Heart right ventricle (tissue), 16 donors: Measurements from ENCODE around the gene SETBP1. TPM values are rescaled to one million over a fixed set of nuclear protein-coding genes. Genes with fewer than 3 reads are reported as not detected.

Source experiments
- ATAC-seq, 8 donors: fragments of 200-7000 bp; cut with Tn5 transposase; one replicate each; pipeline ENCODE4 v1.9.1; 2020; ENCODE audit warnings: mild to moderate bottlenecking in 8 of 8, moderate library complexity in 8 of 8, moderate number of reproducible peaks in 1 of 8
- DNase-seq, 2 donors: peaks; one replicate each; pipeline ENCODE4 v3.0.0-alpha.2; 2020
- H3K27ac ChIP-seq, 10 donors: fragments of 200-600 bp; sonication (generic) in 2 of 10; one replicate each; pipeline versions ENCODE4 v1.5.0 to v1.8.0; 2020 to 2022; ENCODE audit warnings: mild to moderate bottlenecking in 3 of 10
- H3K27me3 ChIP-seq, 7 donors: fragments of 200-600 bp; one replicate each; pipeline ENCODE4 v1.8.0; 2021 to 2022; ENCODE audit warnings: mild to moderate bottlenecking in 2 of 7
- H3K36me3 ChIP-seq, 9 donors: fragments of 200-600 bp; sonication (generic) in 1 of 9; one replicate each; pipeline versions ENCODE4 v1.5.0 to v1.8.0; 2020 to 2022; ENCODE audit warnings: mild to moderate bottlenecking in 2 of 9
- H3K4me1 ChIP-seq, 9 donors: fragments of 200-600 bp; sonication (generic) in 1 of 9; one replicate each; pipeline versions ENCODE4 v1.5.0 to v1.8.0; 2020 to 2022; ENCODE audit warnings: mild to moderate bottlenecking in 4 of 9
- H3K4me3 ChIP-seq, 10 donors: fragments of 200-600 bp; sonication (generic) in 2 of 10; one replicate each; pipeline versions ENCODE4 v1.5.0 to v1.8.0; 2020 to 2022; ENCODE audit warnings: mild to moderate bottlenecking in 7 of 10, moderate library complexity in 2 of 10
- H3K9me3 ChIP-seq, 11 donors: fragments of 200-600 bp in 10 of 11; sonication (generic) in 2 of 11; one replicate each; pipeline versions ENCODE4 v1.5.0 to v1.8.0; 2013 to 2022; ENCODE audit warnings: mild to moderate bottlenecking in 2 of 11, control low read depth in 1 of 11, moderate library complexity in 1 of 11
- WGBS, 2 donors: extraction: QIAGEN DNeasy Blood & Tissue Kit; methylation state at CpG; one replicate each; pipeline ENCODE4 v1.1.7; 2013; ENCODE audit warnings: inconsistent platforms in 1 of 2; 5-methylcytosine and 5-hydroxymethylcytosine counted together
- intact Hi-C, 10 donors: fragments of 100-400 bp; cut with DNase I; formaldehyde crosslinking; loops; one replicate each; pipeline versions ENCODE4 v1.11.1 to v1.14.2; 2022
- polyA plus RNA-seq, 2 donors: library from polyadenylated mRNA; stranded (reverse); fragments of 200-250 nt; gene quantifications; one replicate each; pipeline ENCODE4 v1.2.3, GENCODE V29; 2013
- total RNA-seq, 10 donors: library from RNA; stranded (reverse); fragmentation: NEBNext Ultra II Directional in 3 of 10; extraction: Animal tissue kit (Norgen Biotek cat#: 25700) in 3 of 10; gene quantifications; one replicate each; pipeline versions ENCODE4 v1.2.1 to v1.2.4, GENCODE V29; 2021 to 2023
- TF ChIP-seq, protein P1 (sequence below), 9 donors: fragments of 200-600 bp; sonication (generic) in 2 of 9; IDR thresholded peaks; one replicate each; pipeline versions ENCODE4 v1.5.0 to v1.8.0; 2021 to 2022; ENCODE audit warnings: antibody characterized with exemption in 9 of 9, mild to moderate bottlenecking in 5 of 9, moderate library complexity in 1 of 9
- donor health status: Arrhythmogenic right ventricular cardiomyopathy.
- donor health status: ischemic (EF 13 %, LVEDD 7.1; RV severe dilation, severe dysfunction).
- donor health status: healthy with polysubstance abuse.
- donor health status: DM: no; HTN: yes; CAD: no.
- donor health status: DM: no; HTN: no; CAD: no.
- donor health status: ischemic (EF 25% LVEDD 6.9; RV normal size, moderate dysfunction).
- donor health status: ischemic (EF 25% LVEDD 5.7; RV mildly dilated, moderate dysfunction).
- donor health status: healthy.
- donor health status: DM: yes; HTN: yes; CAD: no.
- donor health status: Ischemic cardiomyopathy.
- donor health status: ischemic (EF 35%, LVEDD 5.7; RV mildly dilated, moderate dysfunction).
- donor health status: nonischemic (EF 11% LVEDD 7.7; RV severe dilation, severe dysfunction).
- donor health status: DM: yes; HTN: yes; CAD: no.
- donor health status: PGD.
- donor health status: ischemic (EF 29% LVEDD 5.4; RV normal size, mild dysfunction).
- donor health status: nonischemic (EF 23%, LVEDD 6.1; RV moderate dilation, normal function).

SETBP1 gene
- total and polyA plus RNA-seq, 12 donors: 0.71 to 12.2 (median 6.1) TPM

DNA sequence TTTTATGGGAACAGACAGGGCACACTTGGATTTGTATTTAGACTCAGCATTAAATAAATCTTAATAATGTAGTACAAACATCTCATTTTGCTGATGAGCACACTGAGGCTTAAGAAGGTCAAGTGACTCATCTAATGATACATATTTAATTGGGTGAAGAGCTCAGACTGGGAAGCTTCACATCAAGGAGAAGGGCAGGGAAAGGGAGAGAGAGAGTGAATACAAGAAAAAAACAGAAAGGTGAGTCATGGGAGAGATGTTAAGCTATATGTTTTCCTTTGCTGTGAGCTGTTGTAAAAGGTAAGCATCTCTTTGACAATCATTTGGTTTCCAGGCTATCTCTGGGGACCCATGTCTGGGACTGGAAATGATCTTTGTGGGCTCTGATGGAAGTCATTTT lies 277.8 kb downstream of the SETBP1 start:
- peaks cover 0 to 41% (median 24%) of the 10 kb centered on the region in 9 donors for H3K4me1 ChIP-seq
- intact Hi-C loops: no loop called here
- H3K4me3 ChIP-seq: no peak overlapping the region
- DNase-seq (no peak), ATAC-seq (no peak)
- no peaks in the 10 kb centered on the region for H3K9me3 ChIP-seq
- H3K27ac ChIP-seq: no peak overlapping the region
- peaks cover 0 to under 1% (median 0%) of the 10 kb centered on the region in 9 donors for H3K36me3 ChIP-seq
- TF ChIP-seq, protein P1, sequence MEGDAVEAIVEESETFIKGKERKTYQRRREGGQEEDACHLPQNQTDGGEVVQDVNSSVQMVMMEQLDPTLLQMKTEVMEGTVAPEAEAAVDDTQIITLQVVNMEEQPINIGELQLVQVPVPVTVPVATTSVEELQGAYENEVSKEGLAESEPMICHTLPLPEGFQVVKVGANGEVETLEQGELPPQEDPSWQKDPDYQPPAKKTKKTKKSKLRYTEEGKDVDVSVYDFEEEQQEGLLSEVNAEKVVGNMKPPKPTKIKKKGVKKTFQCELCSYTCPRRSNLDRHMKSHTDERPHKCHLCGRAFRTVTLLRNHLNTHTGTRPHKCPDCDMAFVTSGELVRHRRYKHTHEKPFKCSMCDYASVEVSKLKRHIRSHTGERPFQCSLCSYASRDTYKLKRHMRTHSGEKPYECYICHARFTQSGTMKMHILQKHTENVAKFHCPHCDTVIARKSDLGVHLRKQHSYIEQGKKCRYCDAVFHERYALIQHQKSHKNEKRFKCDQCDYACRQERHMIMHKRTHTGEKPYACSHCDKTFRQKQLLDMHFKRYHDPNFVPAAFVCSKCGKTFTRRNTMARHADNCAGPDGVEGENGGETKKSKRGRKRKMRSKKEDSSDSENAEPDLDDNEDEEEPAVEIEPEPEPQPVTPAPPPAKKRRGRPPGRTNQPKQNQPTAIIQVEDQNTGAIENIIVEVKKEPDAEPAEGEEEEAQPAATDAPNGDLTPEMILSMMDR (IDR thresholded peaks at IDR 0.05): no peak
- H3K27me3 ChIP-seq: no peaks in the 10 kb centered on the region

DNA sequence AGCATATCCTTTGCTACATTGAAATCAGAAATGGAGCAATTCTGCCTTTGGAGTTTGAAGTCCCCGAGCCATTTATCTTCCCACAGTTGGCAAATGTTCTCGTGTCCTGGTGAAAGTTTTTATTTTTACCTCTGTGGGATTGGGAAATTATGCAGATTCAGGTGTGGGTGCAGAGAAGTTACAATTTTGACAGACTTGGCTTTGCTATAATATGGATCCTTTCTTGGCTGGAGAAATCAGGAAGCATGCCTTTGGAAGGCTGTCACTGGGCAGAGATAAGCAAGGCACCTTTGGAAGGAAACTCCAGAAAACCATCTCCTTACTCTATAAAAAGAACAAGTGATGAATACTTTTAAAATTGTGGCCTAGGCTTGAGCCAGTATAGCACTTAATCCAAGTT lies 278.3 kb downstream of the SETBP1 start:
- intact Hi-C loops: no loop called here
- DNase-seq (no peak), ATAC-seq (no peak)
- no peaks in the 10 kb centered on the region for H3K9me3 ChIP-seq
- no peaks in the 10 kb centered on the region for H3K27me3 ChIP-seq
- H3K36me3 ChIP-seq: no peaks in the 10 kb centered on the region
- TF ChIP-seq, protein P1 (IDR thresholded peaks at IDR 0.05): no peak
- 38 to 62% methylated on average over 2 of the region's 2 CpGs for WGBS, 2 donors
- no peak overlapping the region for H3K4me3 ChIP-seq
- no peak overlapping the region for H3K27ac ChIP-seq
- H3K4me1 ChIP-seq: peaks cover 0 to 41% (median 24%) of the 10 kb centered on the region in 9 donors

DNA sequence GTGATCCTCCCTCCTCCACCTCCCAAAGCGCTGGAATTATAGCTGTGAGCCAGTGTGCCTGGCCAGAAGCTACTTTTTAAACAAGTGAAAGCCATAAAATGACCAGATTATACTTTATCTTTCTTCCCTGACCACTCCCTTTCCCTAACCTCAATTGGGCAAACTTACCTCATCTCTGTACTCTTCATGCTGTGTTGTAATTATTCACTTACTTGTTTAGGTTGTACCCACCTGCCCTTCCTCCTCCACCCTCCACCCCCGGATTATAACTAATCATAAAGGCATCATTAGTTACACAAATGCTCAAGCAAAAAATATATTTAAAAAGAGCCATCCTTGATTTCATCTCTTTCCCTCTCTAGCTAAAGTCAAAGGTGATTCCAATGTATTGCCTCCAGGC lies 279.9 kb downstream of the SETBP1 start:
- DNase-seq (no peak), ATAC-seq (no peak)
- Histone ChIP-seq H3K4me3 (no peak overlapping the region), H3K27me3 (no peaks in the 10 kb centered on the region), H3K9me3 (no peaks in the 10 kb centered on the region), H3K4me1 (peaks cover 0 to 40% (median 24%) of the 10 kb centered on the region in 9 donors), H3K36me3 (no peaks in the 10 kb centered on the region), H3K27ac (no peak overlapping the region)
- TF ChIP-seq, protein P1 (IDR thresholded peaks at IDR 0.05): no peak
- intact Hi-C loops: loop anchor here in 2 of 10 donors (5.0 to 10.0 kb wide), 2 partner anchors 276 to 283 kb away; partner anchors contain the start of gene SETBP1 (in 1 of the 2)
- WGBS, 2 donors: 88 to 97% methylated on average over 2 of the region's 2 CpGs

DNA sequence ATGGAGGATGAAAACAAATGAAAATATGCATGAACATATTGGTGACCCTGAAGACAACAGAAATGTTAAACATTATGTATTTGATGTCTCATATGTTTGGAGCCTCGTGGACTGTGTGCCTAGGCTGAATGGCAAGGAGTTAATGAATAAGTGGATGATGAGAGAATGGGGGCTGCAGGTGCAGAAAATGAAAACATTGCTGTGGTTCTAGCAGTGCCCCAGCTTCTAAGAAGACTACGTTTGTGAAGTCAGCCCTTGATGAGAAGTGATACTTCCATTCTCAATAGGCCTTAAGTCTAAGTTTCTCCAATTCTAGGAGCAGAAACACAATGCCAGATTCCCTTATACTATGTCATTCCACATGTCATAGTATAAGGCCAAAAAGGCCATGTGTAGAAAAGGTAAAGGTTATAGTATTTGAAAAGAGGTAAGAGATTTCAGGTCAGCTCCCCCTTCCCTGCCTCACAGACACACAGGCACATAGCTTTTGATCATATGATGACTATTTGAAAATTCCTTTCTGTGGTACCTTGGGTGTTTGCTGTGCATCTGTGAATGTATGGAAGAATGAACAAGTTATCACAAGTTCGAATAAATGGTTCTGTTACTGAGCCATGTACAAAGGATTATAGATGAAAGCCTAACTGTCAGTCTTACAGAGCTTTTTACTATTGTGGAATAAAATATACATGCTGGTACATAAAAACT lies 280.8 kb downstream of the SETBP1 start:
- no peak overlapping the region for H3K4me3 ChIP-seq
- H3K36me3 ChIP-seq: no peaks in the 10 kb centered on the region
- no peaks in the 10 kb centered on the region for H3K9me3 ChIP-seq
- TF ChIP-seq, protein P1 (IDR thresholded peaks at IDR 0.05): no peak
- 96% methylated on average over 3 of the region's 3 CpGs for WGBS, 2 donors
- no peaks in the 10 kb centered on the region for H3K27me3 ChIP-seq
- ATAC-seq (no peak), DNase-seq (no peak)
- H3K4me1 ChIP-seq: peaks cover 0 to 31% (median 21%) of the 10 kb centered on the region in 9 donors
- no peak overlapping the region for H3K27ac ChIP-seq
- intact Hi-C loops: loop anchor here in 2 of 10 donors (5.0 to 10.0 kb wide), 2 partner anchors 277 to 284 kb away; partner anchors contain the start of gene SETBP1 (in 1 of the 2)
